Activated CD4-positive, alpha-beta T cell treated with anti-CD3 and anti-CD28 coated beads for 24 hours (primary cell): Measurements from ENCODE around the gene C1orf87.
"Not testable (repeated sequence)": the region's sequence is repeated elsewhere in the genome, so short reads cannot be mapped to it uniquely, and the experiment has no call there.

Experiments used
- DNase-seq, 2 donors: peaks; one replicate each; pipeline ENCODE4 v3.0.0-alpha.2; 2020; ENCODE audit warnings: low read depth in 2 of 2

C1orf87 gene

GRCh38 chr1:59994302-59995198, 79.0 kb downstream of the C1orf87 start:
- DNase-seq: no peak

- no peak for DNase-seq
Observed at GRCh38 chr1:59992040-59992820, 81.3 kb downstream of the C1orf87 start.

GRCh38 chr1:59990470-59990869, 83.1 kb downstream of the C1orf87 start:
- no peak for DNase-seq

GRCh38 chr1:59986516-59987310, 86.9 kb downstream of the C1orf87 start:
- no peak for DNase-seq

GRCh38 chr1:59985911-59986515, 87.6 kb downstream of the C1orf87 start:
- no peak for DNase-seq

- DNase-seq: no peak
Observed at GRCh38 chr1:59979666-59980065, 93.9 kb downstream of the C1orf87 start.

GRCh38 chr1:59978511-59978910, 95.1 kb downstream of the C1orf87 start:
- DNase-seq: no peak

- DNase-seq: no peak
Observed at GRCh38 chr1:59978026-59978425, 95.5 kb downstream of the C1orf87 start.

GRCh38 chr1:59977075-59977410, 96.5 kb downstream of the C1orf87 start:
- no peak for DNase-seq

- peak; percentile 28 to 40 for DNase-seq
Observed at GRCh38 chr1:59976194-59977074, 97.1 kb downstream of the C1orf87 start.

GRCh38 chr1:59973719-59974118, 99.9 kb downstream of the C1orf87 start:
- DNase-seq: no peak

GRCh38 chr1:59972216-59972927, 101.2 kb downstream of the C1orf87 start:
- no peak for DNase-seq

GRCh38 chr1:59971464-59971911, 102.1 kb downstream of the C1orf87 start:
- peak; percentile 44 to 48 for DNase-seq

- DNase-seq: not testable (repeated sequence)
Observed at GRCh38 chr1:59969542-59970175, 103.9 kb downstream of the C1orf87 start.

- not testable (repeated sequence) for DNase-seq
Observed at GRCh38 chr1:59968746-59969145, 104.8 kb downstream of the C1orf87 start.

GRCh38 chr1:59967780-59968179, 105.8 kb downstream of the C1orf87 start:
- DNase-seq: no peak

GRCh38 chr1:59967141-59967697, 106.4 kb downstream of the C1orf87 start:
- DNase-seq: no peak

GRCh38 chr1:59952065-59952464, 121.5 kb downstream of the C1orf87 start:
- DNase-seq: no peak

GRCh38 chr1:59949648-59950047, 123.9 kb downstream of the C1orf87 start:
- DNase-seq: no peak
